ENCODE data around the gene PYGO1.
"Not testable (repeated sequence)": the region's sequence is repeated elsewhere in the genome, so short reads cannot be mapped to it uniquely, and the experiment has no call there.

Gene PYGO1

DNA sequence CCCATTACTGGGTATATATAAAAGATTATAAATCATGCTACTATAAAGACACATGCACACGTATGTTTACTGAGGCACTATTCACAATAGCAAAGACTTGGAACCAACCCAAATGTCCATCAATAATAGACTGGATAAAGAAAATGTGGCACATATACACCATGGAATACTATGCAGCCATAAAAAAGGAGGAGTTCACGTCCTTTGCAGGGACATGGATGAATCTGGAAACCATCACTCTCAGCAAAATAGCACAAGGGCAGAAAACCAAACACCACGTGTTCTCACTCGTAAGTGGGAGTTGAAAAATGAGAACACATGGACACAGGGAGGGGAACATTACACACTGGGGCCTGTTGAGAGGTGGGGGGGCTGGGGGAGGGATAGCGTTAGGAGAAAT is 82.7 kb downstream of the PYGO1 start:
- DNase-seq: not testable (repeated sequence)

DNA sequence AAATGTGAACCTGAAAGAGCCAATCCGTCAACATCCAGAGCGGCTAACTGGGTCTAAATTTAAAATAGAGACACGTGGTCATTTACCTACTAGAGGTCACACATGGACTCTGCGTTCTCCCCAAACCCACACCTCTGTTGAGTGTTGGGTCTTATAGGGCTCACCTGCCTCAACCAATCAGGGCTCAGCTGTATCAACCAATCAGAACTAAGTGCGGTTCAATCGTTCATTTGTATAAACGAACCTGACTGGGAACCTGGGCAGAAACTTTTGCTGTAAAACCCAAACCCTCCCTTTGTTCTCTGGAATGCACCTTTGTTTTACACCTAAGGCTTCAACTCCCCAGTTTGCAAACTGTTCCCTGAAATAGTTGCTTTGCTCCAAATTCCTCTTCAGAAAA is 89.0 kb downstream of the PYGO1 start:
- DNase-seq: no peak

DNA sequence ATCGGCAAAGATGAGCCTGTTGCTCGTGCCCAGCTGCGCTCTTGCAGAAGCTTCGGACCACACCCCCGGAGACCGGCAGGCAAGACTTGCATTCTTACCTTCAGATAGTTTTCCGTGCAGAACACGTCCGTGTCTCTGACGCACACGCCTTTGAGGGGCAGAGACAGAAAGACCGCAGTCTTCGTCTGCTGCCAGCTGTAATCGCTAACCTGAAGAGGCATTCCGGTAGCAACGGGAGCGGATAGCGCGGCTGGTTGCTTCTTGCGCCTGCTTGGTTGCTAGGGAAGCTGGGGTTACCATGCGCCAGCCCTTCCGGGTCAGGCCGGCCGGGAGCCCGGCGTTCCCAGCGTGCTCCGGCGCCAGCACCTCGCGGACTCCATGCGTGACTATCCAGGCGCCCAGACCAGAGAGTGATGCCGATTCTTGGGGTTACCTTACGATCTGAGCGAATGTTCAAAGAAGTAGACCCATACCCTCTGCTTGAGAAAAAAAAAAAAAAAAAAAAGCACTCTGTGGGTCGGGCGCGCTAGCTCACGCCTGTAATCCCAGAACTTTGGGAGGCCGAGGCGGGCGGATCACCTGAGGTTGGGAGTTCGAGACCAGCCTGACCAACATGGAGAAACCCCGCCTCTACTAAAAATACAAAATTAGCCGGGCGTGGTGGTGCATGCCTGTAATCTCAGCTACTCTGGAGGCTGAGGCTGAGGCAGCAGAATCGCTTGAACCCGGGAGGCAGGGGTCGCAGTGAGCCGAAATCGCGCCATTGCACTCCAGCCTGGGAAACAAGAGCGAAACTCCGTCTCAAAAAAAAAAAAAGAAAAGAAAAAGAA is 89.8 kb downstream of the PYGO1 start:
- DNase-seq: peak; percentile 13 to 74 (median 44)

DNA sequence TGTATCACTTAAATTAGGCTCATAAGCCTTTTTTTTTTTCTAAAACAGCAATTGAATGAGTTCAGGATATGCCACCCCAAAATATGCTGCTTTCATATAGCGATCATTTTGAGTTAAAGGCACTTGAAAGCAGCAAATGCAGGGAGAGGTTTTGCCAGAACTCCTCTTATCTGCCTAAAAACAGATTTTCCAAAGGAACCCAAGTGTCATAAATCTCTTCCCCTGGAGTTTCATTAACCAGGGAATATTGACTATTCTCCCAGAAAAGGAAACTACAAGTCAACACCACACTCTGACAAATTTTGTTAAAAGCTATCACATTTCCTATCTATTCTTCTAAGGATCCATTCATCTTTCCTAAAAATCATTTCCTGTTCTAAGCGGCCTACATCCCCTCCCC is 91.4 kb downstream of the PYGO1 start:
- DNase-seq: no peak

DNA sequence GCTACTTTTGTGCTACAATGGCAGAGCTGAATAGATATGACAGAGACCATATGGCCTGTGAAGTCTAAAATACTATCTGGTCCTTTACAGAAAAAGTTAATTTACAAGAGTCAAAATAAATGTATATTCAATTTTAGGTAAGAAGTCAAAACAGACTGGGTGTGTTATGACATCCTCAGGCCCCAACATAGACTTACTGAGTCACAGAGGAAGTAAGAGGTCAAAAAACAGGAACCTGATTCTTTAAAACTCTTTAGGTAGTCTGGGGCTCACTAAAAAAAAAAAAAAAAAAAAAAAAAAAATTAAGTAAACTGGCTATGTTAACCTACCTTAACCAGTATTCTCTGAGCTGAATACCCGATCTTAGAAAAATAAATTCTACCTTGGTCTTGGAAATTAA is 93.2 kb downstream of the PYGO1 start:
- DNase-seq: no peak

DNA sequence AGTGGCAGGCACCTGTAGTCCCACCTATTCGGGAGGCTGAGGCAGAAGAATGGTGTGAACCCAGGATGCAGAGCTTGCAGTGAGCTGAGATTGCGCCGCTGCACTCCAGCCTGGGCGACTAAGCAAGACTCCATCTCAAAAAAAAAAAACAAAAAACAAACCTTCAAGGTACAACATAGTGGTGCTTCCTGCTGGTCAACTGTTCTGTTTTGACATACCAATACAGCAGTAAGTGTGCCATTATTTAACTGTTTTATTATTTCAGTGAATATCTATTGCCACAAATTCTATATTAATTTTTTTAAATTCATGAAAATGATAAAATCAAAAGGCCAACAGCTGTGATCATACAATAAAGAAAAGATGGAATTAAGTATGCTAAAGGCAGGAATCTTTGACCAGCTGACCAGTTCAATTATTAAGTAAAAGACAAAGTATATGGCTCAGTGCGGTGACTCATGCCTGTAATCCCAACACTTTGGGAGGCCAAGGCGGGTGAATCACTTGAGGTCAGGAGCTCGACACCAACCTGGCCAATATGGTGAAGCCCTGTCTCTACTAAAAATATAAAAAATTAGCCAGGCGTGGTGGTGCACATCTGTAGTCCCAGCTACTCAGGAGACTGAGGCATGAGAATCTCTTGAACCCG is 99.1 kb downstream of the PYGO1 start:
- DNase-seq: not testable (repeated sequence)

Data from T-helper 1 cell (primary cell).